H9 (cell line): ENCODE results near the gene ADARB2. TPM values are rescaled to one million over a fixed set of nuclear protein-coding genes. Genes with fewer than 3 reads are reported as not detected.

ENCODE experiments used
- DNase-seq: peaks from one replicate; pipeline ENCODE4 v3.0.0-alpha.2; 2017
- H2AFZ ChIP-seq: one replicate; pipeline ENCODE4 v1.6.1; 2013; ENCODE audit warnings: mild to moderate bottlenecking, low read length, control low read depth, moderate library complexity
- H2AK5ac ChIP-seq: 2 replicates; pipeline ENCODE4 v1.6.1; 2013; ENCODE audit warnings: low read length, control low read depth, mixed read lengths; ENCODE audit not compliant: insufficient read length
- H2BK120ac ChIP-seq: one replicate; pipeline ENCODE4 v1.6.1; 2013; ENCODE audit warnings: low read depth, mild to moderate bottlenecking, low read length, control low read depth, inconsistent platforms; ENCODE audit not compliant: poor library complexity, severe bottlenecking
- H2BK12ac ChIP-seq: 2 replicates; pipeline ENCODE4 v1.6.1; 2013; ENCODE audit warnings: low read length, control low read depth, mixed read lengths, low read depth; ENCODE audit not compliant: insufficient read length
- H2BK15ac ChIP-seq: 2 replicates; pipeline ENCODE4 v1.6.1; 2013; ENCODE audit warnings: low read depth, low read length, control low read depth
- H2BK20ac ChIP-seq: one replicate; pipeline ENCODE4 v1.6.1; 2013; ENCODE audit warnings: low read depth, mild to moderate bottlenecking, low read length, control low read depth, inconsistent platforms; ENCODE audit not compliant: poor library complexity, severe bottlenecking
- H2BK5ac ChIP-seq: 2 replicates; pipeline ENCODE4 v1.6.1; 2013; ENCODE audit warnings: low read length, control low read depth, mixed read lengths; ENCODE audit not compliant: insufficient read length
- H3K14ac ChIP-seq: 2 replicates; pipeline ENCODE4 v1.6.1; 2013; ENCODE audit warnings: low read length, control low read depth; ENCODE audit not compliant: insufficient read depth
- H3K18ac ChIP-seq: 2 replicates; pipeline ENCODE4 v1.6.1; 2013; ENCODE audit warnings: low read depth, mild to moderate bottlenecking, mixed read lengths, low read length, control low read depth; ENCODE audit not compliant: insufficient read length
- H3K23ac ChIP-seq: 2 replicates; pipeline ENCODE4 v1.6.1; 2013; ENCODE audit warnings: low read length, control low read depth, mixed read lengths, low read depth; ENCODE audit not compliant: insufficient read length
- H3K23me2 ChIP-seq: 2 replicates; pipeline ENCODE4 v1.6.1; 2013; ENCODE audit warnings: low read depth, mild to moderate bottlenecking, mixed read lengths, low read length, control low read depth; ENCODE audit not compliant: insufficient read length, poor library complexity, severe bottlenecking
- H3K27ac ChIP-seq: 2 replicates; pipeline ENCODE4 v1.5.1; 2013; ENCODE audit warnings: low read length, control low read depth, mixed read lengths, low read depth; ENCODE audit not compliant: insufficient read length
- H3K27me3 ChIP-seq: 2 replicates; pipeline ENCODE4 v1.6.1; 2013; ENCODE audit warnings: low read length, control low read depth, inconsistent platforms; ENCODE audit not compliant: insufficient read depth
- H3K4ac ChIP-seq: 2 replicates; pipeline ENCODE4 v1.6.1; 2013; ENCODE audit warnings: low read depth, mild to moderate bottlenecking, control low read depth, inconsistent platforms, low read length, moderate library complexity
- H3K4me1 ChIP-seq: 2 replicates; pipeline ENCODE4 v1.6.1; 2013; ENCODE audit warnings: low read length, control low read depth, inconsistent platforms; ENCODE audit not compliant: insufficient read depth
- H3K4me2 ChIP-seq: 2 replicates; pipeline ENCODE4 v1.6.1; 2013; ENCODE audit warnings: low read length, control low read depth, mixed read lengths; ENCODE audit not compliant: insufficient read length, insufficient read depth
- H3K56ac ChIP-seq: 2 replicates; pipeline ENCODE4 v1.6.1; 2013; ENCODE audit warnings: low read depth, mild to moderate bottlenecking, mixed read lengths, low read length, control low read depth; ENCODE audit not compliant: insufficient read length
- H3K79me1 ChIP-seq: 2 replicates; pipeline ENCODE4 v1.6.1; 2013; ENCODE audit warnings: low read depth, mild to moderate bottlenecking, moderate library complexity, low read length, control low read depth, inconsistent platforms; ENCODE audit not compliant: insufficient read depth, poor library complexity, severe bottlenecking
- H3K79me2 ChIP-seq: 2 replicates; pipeline ENCODE4 v1.6.1; 2013; ENCODE audit warnings: low read length, control low read depth, inconsistent platforms; ENCODE audit not compliant: insufficient read depth
- H3K9ac ChIP-seq: 2 replicates; pipeline ENCODE4 v1.6.1; 2013; ENCODE audit warnings: low read length, control low read depth, mixed read lengths; ENCODE audit not compliant: insufficient read length; ENCODE audit errors: extremely low read depth
- H3K9me3 ChIP-seq: one replicate; pipeline ENCODE4 v1.6.1; 2013; ENCODE audit warnings: low read depth, low read length, inconsistent platforms; ENCODE audit not compliant: control insufficient read depth
- H3T11ph ChIP-seq: one replicate; pipeline ENCODE4 v1.6.1; 2013; ENCODE audit warnings: mild to moderate bottlenecking, low read length, control low read depth, inconsistent platforms
- H4K20me1 ChIP-seq: one replicate; pipeline ENCODE4 v1.6.1; 2013; ENCODE audit not compliant: control insufficient read depth, insufficient read length, insufficient read depth
- H4K5ac ChIP-seq: 2 replicates; pipeline ENCODE4 v1.6.1; 2013; ENCODE audit warnings: low read depth, mild to moderate bottlenecking, mixed read lengths, low read length, control low read depth; ENCODE audit not compliant: insufficient read length
- H4K8ac ChIP-seq: replicated peaks from 2 replicates; pipeline ENCODE4 v1.6.1; 2013; ENCODE audit warnings: low read length, control low read depth, mixed read lengths, low read depth; ENCODE audit not compliant: insufficient read length
- H4K91ac ChIP-seq: 2 replicates; pipeline ENCODE4 v1.6.1; 2013; ENCODE audit warnings: low read depth, mild to moderate bottlenecking, moderate library complexity, mixed read lengths, low read length, control low read depth; ENCODE audit not compliant: insufficient read length
- H3K27ac Mint-ChIP-seq, 3 experiments: 2 replicates in 2 of 3; 3 replicates in 1 of 3; pipeline ENCODE4 v1.8.0; 2020 to 2021; ENCODE audit warnings: mixed read lengths in 3 of 3, mild to moderate bottlenecking in 1 of 3, moderate library complexity in 1 of 3
- H3K27me3 Mint-ChIP-seq: 2 replicates; pipeline ENCODE4 v1.8.0; 2021; ENCODE audit warnings: low read depth, mild to moderate bottlenecking, moderate library complexity, mixed read lengths
- H3K36me3 Mint-ChIP-seq, 3 experiments: 2 replicates in 2 of 3; 3 replicates in 1 of 3; pipeline ENCODE4 v1.8.0; 2020 to 2021; ENCODE audit warnings: low read depth in 3 of 3, mixed read lengths in 3 of 3; ENCODE audit not compliant: insufficient read depth in 1 of 3
- H3K4me1 Mint-ChIP-seq, 2 experiments: 2 replicates each; pipeline ENCODE4 v1.8.0; 2020; ENCODE audit warnings: mixed read lengths in 2 of 2
- H3K4me3 Mint-ChIP-seq, 2 experiments: 2 replicates in 1 of 2; 3 replicates in 1 of 2; pipeline ENCODE4 v1.8.0; 2020 to 2021; ENCODE audit warnings: mild to moderate bottlenecking in 2 of 2, mixed read lengths in 2 of 2, moderate library complexity in 1 of 2
- H3K9me3 Mint-ChIP-seq, 2 experiments: 2 replicates in 1 of 2; 3 replicates in 1 of 2; pipeline ENCODE4 v1.8.0; 2020; ENCODE audit warnings: mild to moderate bottlenecking in 2 of 2, mixed read lengths in 2 of 2, moderate library complexity in 1 of 2
- WGBS: extraction: QIAGEN DNeasy Blood & Tissue Kit; methylation state at CpG from one replicate; pipeline ENCODE4 v1.1.7; 2013; ENCODE audit warnings: missing lambda C conversion rate, low lambda C conversion rate, mixed read lengths; ENCODE audit not compliant: insufficient read length; ENCODE audit errors: extremely low coverage; 5-methylcytosine and 5-hydroxymethylcytosine counted together
- total RNA-seq: library from RNA; stranded (reverse); gene quantifications from 2 replicates; pipeline ENCODE4 v1.2.1, GENCODE V29; 2021
- TF ChIP-seq, protein P1 (sequence below): fragments of 200-600 bp; sonication (generic); conservative IDR thresholded peaks from 3 replicates; pipeline ENCODE4 v1.8.0; 2021; ENCODE audit warnings: antibody characterized with exemption, mild to moderate bottlenecking

The ADARB2 gene
- total RNA-seq, 1 experiment from 2014 or later = 0.87 TPM

DNA sequence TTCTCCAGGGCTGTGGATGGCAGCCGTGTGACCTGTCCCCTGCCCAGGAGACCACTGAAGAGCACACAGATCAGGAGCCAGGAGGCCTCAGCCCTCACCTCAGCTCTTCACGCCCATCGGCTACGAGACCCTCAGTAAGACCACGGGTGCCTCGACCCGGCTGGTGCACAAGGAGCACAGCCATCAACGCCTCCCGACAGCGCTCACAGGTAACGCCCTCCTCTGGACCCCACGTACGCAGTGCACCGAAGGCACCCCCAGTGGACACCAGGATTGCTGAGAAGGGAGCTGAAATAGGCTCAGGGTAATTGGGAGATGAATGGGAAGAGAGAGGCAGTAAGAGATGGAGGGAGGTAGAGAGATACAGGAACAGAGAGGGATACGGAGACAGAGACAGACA lies 389.8 kb downstream of the ADARB2 start:
- H3K18ac ChIP-seq = no peak overlapping the region
- no peaks in the 10 kb centered on the region for H3K23me2 ChIP-seq
- H4K8ac ChIP-seq = no peak overlapping the region
- no peak overlapping the region for H2BK15ac ChIP-seq
- H3K14ac ChIP-seq = no peak overlapping the region
- H3K9me3 ChIP-seq = no peaks in the 10 kb centered on the region
- H3K4me1 ChIP-seq = no peaks in the 10 kb centered on the region
- H3K23ac ChIP-seq = no peak overlapping the region
- Mint-ChIP-seq H3K9me3 (no peaks in the 10 kb centered on the region), H3K27me3 (peaks cover 6% of the 10 kb centered on the region), H3K36me3 (no peaks in the 10 kb centered on the region), H3K4me1 (peaks cover 17 to 21% of the 10 kb centered on the region in 2 experiments), H3K4me3 (no peak overlapping the region; a peak in 1 of 5 replicates), H3K27ac (no peak overlapping the region; a peak in 1 of 7 replicates)
- no peak overlapping the region for H3T11ph ChIP-seq
- no peak overlapping the region for H2BK120ac ChIP-seq
- no peaks in the 10 kb centered on the region for H3K27me3 ChIP-seq
- no peak for DNase-seq
- WGBS = no CpG with 5 or more reads among the region's 15 CpGs
- TF ChIP-seq, protein P1, sequence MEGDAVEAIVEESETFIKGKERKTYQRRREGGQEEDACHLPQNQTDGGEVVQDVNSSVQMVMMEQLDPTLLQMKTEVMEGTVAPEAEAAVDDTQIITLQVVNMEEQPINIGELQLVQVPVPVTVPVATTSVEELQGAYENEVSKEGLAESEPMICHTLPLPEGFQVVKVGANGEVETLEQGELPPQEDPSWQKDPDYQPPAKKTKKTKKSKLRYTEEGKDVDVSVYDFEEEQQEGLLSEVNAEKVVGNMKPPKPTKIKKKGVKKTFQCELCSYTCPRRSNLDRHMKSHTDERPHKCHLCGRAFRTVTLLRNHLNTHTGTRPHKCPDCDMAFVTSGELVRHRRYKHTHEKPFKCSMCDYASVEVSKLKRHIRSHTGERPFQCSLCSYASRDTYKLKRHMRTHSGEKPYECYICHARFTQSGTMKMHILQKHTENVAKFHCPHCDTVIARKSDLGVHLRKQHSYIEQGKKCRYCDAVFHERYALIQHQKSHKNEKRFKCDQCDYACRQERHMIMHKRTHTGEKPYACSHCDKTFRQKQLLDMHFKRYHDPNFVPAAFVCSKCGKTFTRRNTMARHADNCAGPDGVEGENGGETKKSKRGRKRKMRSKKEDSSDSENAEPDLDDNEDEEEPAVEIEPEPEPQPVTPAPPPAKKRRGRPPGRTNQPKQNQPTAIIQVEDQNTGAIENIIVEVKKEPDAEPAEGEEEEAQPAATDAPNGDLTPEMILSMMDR = no peak
- H3K79me1 ChIP-seq = no peaks in the 10 kb centered on the region
- no peak overlapping the region for H2AK5ac ChIP-seq
- H3K4ac ChIP-seq = no peak overlapping the region
- H3K4me2 ChIP-seq = no peak overlapping the region
- no peak overlapping the region for H3K56ac ChIP-seq
- H3K9ac ChIP-seq = no peak overlapping the region
- H2BK5ac ChIP-seq = no peak overlapping the region
- no peaks in the 10 kb centered on the region for H3K79me2 ChIP-seq
- H2BK12ac ChIP-seq = no peak overlapping the region
- H4K91ac ChIP-seq = no peak overlapping the region
- H4K20me1 ChIP-seq = no peaks in the 10 kb centered on the region
- H2BK20ac ChIP-seq = no peak overlapping the region
- H3K27ac ChIP-seq = no peak overlapping the region
- H4K5ac ChIP-seq = no peak overlapping the region
- no peak overlapping the region for H2AFZ ChIP-seq
